ENCODE data around the gene ABLIM1.

ABLIM1 gene

GRCh38 chr10:114557854-114558253 is 100.2 kb downstream of the ABLIM1 start:
- TF ChIP-seq CTCF (IDR thresholded peaks at IDR 0.05): no peak

- no peak for TF ChIP-seq CTCF (IDR thresholded peaks at IDR 0.05)
Measured at GRCh38 chr10:114556236-114557122, 101.6 kb downstream of the ABLIM1 start.

GRCh38 chr10:114553436-114553835 is 104.6 kb downstream of the ABLIM1 start:
- no peak for TF ChIP-seq CTCF (IDR thresholded peaks at IDR 0.05)

- TF ChIP-seq CTCF (IDR thresholded peaks at IDR 0.05): no peak
Measured at GRCh38 chr10:114552050-114552449, 106.0 kb downstream of the ABLIM1 start.

GRCh38 chr10:114551636-114551972 is 106.5 kb downstream of the ABLIM1 start:
- TF ChIP-seq CTCF (IDR thresholded peaks at IDR 0.05): no peak

- peak; percentile 51; the same call in 1 of the 2 replicates for TF ChIP-seq CTCF (IDR thresholded peaks at IDR 0.05)
Measured at GRCh38 chr10:114550756-114551635, 107.1 kb downstream of the ABLIM1 start.

- TF ChIP-seq CTCF (IDR thresholded peaks at IDR 0.05): peak; percentile 75
Measured at GRCh38 chr10:114548662-114549061, 109.4 kb downstream of the ABLIM1 start.

Measured in LNCAP (cell line).